HG02642 (cell line): ENCODE results near the gene PTPRA.

Experiments
- ATAC-seq: cut with Tn5 transposase; IDR thresholded peaks from one replicate; pipeline ENCODE4 v1.9.1; 2021; ENCODE audit warnings: mild to moderate bottlenecking; ENCODE audit not compliant: unreplicated experiment, poor library complexity

PTPRA gene

DNA sequence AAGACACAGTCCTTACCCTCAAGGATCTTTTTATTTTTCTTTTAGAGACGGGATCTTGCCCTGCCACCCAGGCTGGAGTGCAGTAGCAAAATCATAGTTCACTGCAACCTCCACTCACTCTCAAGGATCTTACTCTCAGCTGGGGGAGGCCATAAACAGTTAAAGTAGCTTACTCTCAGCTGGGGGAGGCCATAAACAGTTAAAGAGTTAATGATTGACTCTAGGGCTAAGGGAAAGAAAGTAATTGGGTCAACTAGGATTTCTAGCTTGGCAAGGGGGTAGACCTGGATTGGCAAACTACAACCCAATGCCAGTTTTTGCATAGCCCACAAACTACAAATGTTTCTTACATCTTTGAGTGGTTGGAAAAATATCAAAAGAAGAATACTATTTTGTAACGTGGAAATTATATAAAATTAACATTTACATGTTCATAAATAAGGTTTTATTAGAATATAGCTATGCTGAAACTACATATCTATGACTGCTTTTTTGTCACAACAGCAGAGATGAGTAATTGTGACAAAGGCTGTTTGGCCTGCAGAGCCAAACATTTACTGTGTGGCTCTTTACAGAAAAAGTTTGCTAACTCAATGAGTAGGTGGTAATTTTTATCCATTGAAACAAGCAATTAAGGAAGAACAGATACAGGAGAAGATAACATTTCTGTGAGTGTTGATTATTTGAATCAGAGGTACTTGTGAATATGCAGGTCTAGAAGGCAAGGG, 46.4 kb downstream of the PTPRA start:
- ATAC-seq: no peak

- no peak for ATAC-seq
Measured at GRCh38 chr20:2920473-2920872, 47.2 kb downstream of the PTPRA start.

DNA sequence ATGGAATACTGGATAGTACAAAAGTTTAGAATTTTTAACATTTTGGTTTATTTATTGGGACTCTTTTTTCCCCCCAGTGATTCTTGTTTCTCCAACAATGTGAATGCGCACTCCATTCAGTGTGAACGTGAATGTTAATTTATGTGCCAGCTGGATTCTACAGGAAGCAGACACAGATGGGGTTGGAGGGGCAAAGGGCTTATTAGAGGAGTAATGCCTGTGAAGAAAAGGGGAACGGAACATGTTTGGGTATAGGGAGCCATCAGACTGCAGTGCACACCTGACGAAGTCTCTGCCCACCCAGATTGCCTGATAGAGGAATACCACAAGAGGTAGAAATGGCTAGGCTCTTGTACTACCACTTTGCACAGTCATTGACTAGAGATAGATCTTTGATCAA, 48.2 kb downstream of the PTPRA start:
- no peak for ATAC-seq

GRCh38 chr20:2922957-2923356, 49.7 kb downstream of the PTPRA start:
- no peak for ATAC-seq

DNA sequence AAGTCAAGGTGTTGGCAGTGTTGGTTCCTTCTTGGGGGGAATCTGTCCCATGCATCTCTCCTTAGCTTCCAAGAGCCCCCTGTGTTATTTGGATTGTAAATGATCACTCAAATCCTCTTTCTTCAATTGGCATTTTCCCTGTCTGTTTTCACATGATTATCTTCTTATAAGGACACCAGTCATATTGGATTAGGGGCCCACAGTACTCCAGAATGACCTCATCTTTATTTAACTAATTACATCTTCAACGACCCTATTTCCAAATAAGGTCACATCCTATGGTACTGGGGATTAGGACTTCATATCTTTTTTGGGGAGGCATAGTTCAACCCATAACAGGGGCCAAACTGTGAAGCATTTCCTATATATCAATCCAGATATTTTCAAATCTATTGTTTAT, 57.3 kb downstream of the PTPRA start:
- ATAC-seq: no peak

DNA sequence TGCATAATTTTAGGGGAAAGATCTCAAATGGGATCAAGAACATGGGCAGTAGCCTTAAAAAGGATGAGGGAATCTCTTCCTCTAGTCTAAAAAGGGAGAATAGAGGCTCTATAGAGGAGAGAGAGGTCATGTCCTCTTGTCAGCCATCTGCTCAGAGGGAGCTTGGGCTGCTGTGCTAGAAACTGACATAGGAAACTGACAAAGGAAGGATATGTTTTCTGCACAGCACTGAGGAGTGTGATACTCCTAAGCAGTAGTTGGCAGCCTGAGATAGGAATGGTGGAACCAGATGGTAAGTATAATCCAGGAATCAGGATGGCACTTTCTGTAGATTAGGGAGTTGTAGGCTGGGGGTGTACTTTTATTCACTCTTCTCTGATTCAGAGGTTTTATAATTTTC, 59.2 kb downstream of the PTPRA start:
- no peak for ATAC-seq

GRCh38 chr20:2937902-2938301, 64.6 kb downstream of the PTPRA start:
- no peak for ATAC-seq

GRCh38 chr20:2942439-2942838, 69.2 kb downstream of the PTPRA start:
- no peak for ATAC-seq

DNA sequence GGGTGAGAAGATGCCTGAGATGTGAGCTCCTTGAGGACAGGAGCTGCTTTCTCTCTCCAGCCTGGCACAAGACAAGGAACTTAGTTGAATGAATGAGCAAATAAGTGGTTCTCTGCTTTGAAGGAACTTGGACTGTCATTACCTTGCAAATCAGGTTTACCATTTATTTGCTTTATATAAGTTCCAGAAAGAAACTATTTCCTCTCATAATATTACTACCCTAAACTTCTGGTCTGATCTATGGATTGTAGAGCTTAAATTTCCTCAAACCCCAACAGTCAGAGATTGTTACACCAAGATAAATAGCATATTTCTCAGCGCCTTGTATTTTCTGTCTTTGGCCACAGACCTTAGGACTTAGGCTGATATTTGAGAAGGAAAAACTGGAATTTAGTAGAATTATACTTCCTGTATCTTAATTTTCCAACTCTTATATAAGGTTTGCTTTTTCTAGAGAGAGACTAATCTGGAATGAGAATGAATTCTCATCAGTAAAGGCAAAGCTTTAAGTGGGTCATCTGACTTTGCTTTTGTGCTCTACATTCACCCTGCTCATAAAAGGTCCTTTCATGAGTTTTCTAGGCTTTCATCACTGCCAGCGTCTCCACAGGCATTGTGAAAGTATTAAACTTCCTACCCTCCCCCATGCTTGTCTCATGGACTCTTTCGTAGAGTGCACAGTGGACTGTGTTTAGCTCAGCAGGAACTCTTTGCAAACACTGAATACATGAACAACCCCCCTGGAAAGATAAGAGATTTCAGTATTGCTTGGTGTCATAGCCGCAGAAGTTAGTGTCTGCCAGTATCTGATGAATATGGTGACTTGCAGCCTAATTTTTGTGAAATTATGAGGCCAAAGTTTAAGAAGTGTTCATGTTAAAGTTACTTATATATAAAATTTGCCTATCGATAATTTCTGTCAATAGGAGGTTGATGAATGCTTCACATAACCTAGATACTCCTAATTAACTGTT, 74.0 kb downstream of the PTPRA start:
- ATAC-seq: no peak

DNA sequence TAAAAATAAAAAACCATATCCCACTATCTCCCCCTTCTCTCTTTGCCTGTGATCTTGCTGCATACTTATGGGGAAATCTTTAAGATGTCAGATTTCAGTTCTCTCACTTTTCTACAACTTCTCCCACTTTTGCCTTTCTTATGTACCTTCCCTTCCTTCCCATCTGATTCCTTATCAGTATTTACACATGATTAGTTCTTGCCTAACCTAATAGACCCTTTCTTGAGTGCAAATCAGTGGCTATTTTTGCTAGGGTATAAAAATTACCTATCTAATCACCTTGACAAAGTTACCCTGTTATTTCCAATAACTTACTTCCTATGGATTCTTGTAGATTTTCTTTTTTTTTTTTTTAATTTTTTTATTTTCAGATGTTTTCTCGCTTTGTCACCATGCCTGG, 75.7 kb downstream of the PTPRA start:
- no peak for ATAC-seq

GRCh38 chr20:2952766-2953165, 79.5 kb downstream of the PTPRA start:
- ATAC-seq: no peak

GRCh38 chr20:2955257-2955970, 82.1 kb downstream of the PTPRA start:
- no peak for ATAC-seq

GRCh38 chr20:2956480-2956879, 83.2 kb downstream of the PTPRA start:
- no peak for ATAC-seq

DNA sequence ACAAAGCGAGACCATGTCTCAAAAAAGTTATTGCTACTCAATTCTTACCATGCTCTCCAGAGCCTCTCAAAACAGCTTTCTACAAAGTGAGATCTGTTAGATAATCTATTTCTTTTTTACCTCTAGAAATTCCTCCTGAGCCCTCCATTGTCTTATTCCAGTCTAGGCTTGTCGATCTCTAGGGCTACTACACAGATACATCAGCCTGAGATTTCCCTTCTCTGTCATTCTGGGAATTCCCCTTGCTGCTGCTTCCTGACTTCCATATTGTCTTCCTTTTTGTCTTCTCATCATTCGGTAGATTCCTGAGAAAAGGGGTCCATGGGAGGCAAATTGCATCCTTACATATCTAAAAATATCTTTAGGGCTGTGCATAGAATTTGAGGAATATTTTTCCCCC, 94.6 kb downstream of the PTPRA start:
- no peak for ATAC-seq

DNA sequence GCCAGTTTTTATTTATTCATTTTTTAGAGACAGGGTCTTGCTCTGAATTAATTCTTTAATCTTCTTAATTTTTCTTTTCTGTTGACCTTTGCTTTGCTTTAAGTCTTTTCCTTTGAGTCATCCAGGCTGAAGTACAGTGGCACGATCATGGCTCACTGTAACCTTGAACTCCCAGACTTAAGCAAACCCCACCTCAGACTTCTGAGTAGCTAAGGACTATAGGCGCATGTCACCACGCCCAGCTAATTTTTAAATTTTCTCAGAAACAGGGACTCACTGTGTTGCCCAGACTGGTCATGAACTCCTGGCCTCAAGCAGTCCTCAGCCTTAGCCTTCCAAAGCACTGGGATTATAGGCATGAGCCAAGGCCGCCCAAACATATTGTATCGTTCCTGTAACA, 98.8 kb downstream of the PTPRA start:
- no peak for ATAC-seq

GRCh38 chr20:2973574-2973973, 100.3 kb downstream of the PTPRA start:
- ATAC-seq: no peak

GRCh38 chr20:2978519-2978918, 105.2 kb downstream of the PTPRA start:
- no peak for ATAC-seq

DNA sequence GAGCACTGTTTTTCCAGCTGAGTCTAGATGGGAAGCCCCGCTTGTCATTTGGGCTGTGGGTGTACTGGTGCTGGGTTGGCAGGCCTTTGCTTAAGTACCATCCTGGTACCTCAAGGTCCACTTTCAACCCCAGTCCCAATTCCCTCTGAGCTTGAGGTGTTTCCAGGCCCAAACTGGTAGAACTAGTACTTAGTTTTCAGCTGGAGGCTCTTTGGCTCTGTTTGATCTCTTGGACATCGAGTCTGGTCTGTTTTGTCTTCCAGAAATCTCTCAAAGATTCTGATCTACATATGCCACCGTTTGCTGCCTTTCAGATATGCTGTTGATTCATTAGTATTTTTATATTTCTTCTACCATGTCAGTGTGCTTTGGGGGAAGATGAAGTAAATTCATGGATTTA, 108.4 kb downstream of the PTPRA start:
- ATAC-seq: no peak

DNA sequence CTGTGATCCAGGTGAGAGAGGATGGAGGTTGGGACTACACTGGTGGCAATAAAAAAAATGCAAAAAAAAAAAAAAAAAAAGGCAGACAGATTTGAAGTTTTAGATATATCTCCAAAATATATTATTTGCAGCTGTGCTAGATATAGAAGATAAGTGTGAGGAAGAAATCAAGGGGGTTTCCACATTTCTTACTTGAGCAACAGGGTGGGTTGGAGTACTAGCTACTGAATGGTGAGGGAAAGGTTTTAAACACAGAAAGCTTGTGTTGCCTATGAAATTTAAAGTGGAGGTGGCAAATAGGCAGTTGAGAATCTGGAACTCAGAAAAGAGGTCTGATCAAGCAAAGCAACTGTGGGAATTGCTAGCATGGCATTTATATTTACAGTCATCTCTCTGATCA, 110.2 kb downstream of the PTPRA start:
- no peak for ATAC-seq

GRCh38 chr20:2984028-2984501, 110.8 kb downstream of the PTPRA start:
- ATAC-seq: peak; percentile 68
